Epithelial cell of esophagus (primary cell): Measurements from ENCODE around the gene BNC2.
"Not testable (repeated sequence)": the region's sequence is repeated elsewhere in the genome, so short reads cannot be mapped to it uniquely, and the experiment has no call there.

Source experiments
- DNase-seq: peaks from one replicate; pipeline ENCODE4 v3.0.0; 2010; ENCODE audit warnings: low read depth
- H3K4me3 ChIP-seq: 2 replicates; pipeline ENCODE4 v1.5.1; 2011; ENCODE audit warnings: mild to moderate bottlenecking, low read length, control low read depth
- CTCF ChIP-seq: IDR thresholded peaks from 2 replicates; pipeline ENCODE4 v1.5.1; 2011; ENCODE audit warnings: low read depth, mild to moderate bottlenecking, low read length, control low read depth, inconsistent platforms; ENCODE audit not compliant: insufficient read depth; ENCODE audit errors: missing control alignments

Gene BNC2

DNA sequence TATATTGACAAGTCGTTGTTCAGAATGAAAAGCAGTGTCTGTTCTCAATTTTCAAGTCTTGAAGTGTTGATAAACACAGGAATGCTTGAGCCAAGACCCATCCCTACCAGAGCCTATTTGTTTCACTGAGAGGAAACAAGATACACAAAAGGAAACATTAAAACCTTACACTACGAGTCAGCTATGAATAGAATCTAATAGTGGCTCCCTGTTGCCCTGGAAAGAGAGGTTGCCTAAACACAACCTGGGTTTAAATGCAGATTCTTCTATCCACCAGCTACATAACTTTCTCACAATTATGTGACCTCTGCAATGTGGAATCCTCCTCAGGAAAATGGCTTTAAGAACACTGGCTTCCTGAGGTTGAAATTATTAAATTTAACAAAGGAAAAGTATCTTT lies 29.1 kb upstream of the BNC2 start:
- DNase-seq: no peak
- no peak for TF ChIP-seq CTCF
- no peak overlapping the region for H3K4me3 ChIP-seq

DNA sequence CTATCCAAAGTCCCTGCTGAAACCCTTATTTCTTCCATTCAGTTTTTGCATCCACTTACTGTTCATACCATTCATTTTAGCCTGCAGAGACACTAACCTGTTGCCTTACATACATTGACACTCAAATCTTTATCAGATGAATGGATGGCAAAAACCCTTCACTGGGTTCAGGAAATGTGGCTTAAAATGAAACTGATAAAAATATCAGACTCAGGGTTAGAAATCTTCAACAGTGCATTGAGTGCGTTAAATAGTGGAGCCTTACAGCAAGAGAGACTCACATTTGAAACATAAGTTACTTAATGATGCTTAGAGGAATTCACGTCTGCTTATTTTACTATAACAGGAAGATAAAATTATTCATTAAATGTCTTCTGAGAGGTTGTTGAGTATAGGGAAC lies 28.0 kb upstream of the BNC2 start:
- TF ChIP-seq CTCF: no peak

DNA sequence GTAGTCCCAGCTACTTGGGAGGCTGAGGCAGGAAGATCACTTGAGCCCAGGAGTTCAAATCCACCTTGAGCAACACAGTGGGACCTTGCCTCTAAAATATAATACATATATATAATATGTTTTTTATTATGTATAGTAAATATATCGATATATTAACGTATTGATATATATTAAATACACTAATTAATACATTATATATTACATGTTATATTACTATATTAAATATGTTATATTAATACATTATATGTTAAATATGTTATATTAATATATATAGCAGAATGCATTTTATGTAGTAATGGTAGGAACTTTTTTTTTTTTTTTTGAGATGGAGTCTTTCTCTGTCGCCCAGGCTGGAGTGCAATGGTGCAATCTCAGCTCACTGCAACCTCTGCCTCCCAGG lies 18.1 kb upstream of the BNC2 start:
- no peak overlapping the region for H3K4me3 ChIP-seq
- TF ChIP-seq CTCF: no peak
- DNase-seq: no peak

More for the DNA sequence above, 28.0 kb upstream of the BNC2 start:
- H3K4me3 ChIP-seq: no peak overlapping the region
- no peak for DNase-seq

GRCh38 chr9:16885931-16886330 lies 15.5 kb upstream of the BNC2 start:
- TF ChIP-seq CTCF: no peak
- DNase-seq: no peak
- H3K4me3 ChIP-seq: no peak overlapping the region

DNA sequence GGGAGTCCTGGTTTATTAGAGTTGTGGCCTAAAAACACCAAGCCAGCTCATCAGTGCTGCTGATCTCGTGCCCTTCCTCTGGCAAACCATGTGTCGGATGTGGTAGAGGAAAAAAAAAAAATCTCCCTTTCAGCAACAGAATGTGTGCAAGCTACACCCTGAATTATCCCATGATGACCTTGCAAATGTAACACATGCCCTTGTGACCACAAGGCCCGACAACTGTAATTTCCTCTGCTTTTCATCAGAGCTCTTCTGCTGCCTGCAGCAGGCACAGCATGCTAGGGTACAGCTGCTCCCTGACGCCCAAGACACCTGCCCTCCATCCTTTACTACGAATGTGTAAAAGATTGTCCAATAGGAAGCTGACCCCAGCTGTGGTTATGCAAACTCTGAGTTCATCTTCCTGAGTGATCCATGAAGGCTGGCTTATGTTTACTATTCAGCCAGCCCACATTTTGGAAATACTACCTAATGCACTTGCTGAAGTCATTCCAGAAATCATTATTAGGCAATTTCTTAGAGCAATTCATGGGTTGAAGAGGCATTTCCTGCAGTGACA lies 14.6 kb upstream of the BNC2 start:
- DNase-seq: no peak
- no peak overlapping the region for H3K4me3 ChIP-seq
- TF ChIP-seq CTCF: no peak

DNA sequence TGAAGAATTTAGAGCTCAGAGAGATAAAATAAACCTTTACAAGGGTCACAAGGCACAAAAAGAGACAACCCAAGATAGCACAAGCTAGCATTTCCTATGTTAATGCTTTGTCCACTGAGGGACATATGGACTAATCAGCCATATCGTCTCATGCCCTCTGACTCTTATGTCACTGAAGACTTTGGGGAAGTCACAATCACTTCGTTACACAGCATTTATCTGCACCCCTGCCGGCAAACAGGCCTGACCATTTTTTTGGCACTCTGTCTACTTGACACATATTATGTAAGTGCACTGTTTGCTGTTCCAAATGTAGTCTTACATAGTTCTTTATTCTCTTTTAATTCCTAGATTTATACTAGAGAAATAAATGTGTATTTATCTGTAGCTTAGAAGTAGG lies 13.9 kb upstream of the BNC2 start:
- no peak for TF ChIP-seq CTCF
- no peak overlapping the region for H3K4me3 ChIP-seq
- DNase-seq: no peak

DNA sequence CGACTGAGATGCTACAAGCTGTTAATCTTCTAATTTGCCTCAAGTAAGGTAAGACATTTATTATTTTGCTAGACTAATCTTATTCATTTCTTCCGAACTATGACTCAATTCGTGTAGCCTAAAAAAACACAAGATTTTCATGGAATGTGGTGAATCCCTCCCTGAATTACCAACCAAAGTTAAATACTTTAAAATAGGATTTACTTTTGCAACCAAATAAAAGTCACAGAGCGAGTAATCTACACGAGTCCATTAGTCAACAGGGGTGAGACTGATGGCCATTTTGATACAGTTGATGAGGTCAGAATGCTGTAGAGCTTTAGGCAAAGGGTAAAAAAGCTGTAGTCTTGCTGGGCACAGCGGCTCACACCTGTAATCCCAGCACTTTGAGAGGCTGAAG lies 13.1 kb upstream of the BNC2 start:
- no peak overlapping the region for H3K4me3 ChIP-seq
- TF ChIP-seq CTCF: no peak
- DNase-seq: no peak

GRCh38 chr9:16882440-16882839 lies 12.0 kb upstream of the BNC2 start:
- DNase-seq, H3K4me3 ChIP-seq: not testable (repeated sequence)
